Epithelial cell of esophagus (primary cell): ENCODE data around the gene XRCC4.

Source experiments
- DNase-seq: peaks from one replicate; pipeline ENCODE4 v3.0.0; 2010; ENCODE audit warnings: low read depth
- H3K4me3 ChIP-seq: 2 replicates; pipeline ENCODE4 v1.5.1; 2011; ENCODE audit warnings: mild to moderate bottlenecking, low read length, control low read depth
- TF ChIP-seq, protein P1 (sequence below): IDR thresholded peaks from 2 replicates; pipeline ENCODE4 v1.5.1; 2011; ENCODE audit warnings: low read depth, mild to moderate bottlenecking, low read length, control low read depth, inconsistent platforms; ENCODE audit not compliant: insufficient read depth; ENCODE audit errors: missing control alignments

The XRCC4 gene

GRCh38 chr5:83364312-83365299 is 287.3 kb downstream of the XRCC4 start:
- no peak overlapping the region for H3K4me3 ChIP-seq
- TF ChIP-seq, protein P1, sequence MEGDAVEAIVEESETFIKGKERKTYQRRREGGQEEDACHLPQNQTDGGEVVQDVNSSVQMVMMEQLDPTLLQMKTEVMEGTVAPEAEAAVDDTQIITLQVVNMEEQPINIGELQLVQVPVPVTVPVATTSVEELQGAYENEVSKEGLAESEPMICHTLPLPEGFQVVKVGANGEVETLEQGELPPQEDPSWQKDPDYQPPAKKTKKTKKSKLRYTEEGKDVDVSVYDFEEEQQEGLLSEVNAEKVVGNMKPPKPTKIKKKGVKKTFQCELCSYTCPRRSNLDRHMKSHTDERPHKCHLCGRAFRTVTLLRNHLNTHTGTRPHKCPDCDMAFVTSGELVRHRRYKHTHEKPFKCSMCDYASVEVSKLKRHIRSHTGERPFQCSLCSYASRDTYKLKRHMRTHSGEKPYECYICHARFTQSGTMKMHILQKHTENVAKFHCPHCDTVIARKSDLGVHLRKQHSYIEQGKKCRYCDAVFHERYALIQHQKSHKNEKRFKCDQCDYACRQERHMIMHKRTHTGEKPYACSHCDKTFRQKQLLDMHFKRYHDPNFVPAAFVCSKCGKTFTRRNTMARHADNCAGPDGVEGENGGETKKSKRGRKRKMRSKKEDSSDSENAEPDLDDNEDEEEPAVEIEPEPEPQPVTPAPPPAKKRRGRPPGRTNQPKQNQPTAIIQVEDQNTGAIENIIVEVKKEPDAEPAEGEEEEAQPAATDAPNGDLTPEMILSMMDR: no peak
- no peak for DNase-seq

DNA sequence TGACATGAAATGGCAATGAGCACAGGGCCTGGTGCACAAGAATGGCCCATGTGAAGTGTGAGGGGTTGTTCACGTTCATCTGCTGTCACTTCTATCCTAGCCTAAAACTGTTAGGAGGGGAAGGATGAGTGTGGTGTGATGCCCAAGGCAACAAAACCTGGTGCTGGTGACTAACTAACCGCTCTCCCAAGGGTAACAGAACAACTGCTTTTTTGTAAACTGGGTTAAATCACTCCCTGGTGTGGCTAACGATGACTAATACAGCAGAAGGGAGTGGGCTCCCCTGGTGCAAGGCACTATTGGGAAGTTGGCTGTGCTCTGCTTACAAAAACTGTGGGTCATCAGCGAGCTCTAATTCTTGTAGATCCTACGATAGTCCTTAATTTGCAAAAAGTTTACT is 291.0 kb downstream of the XRCC4 start:
- TF ChIP-seq, protein P1: no peak
- no peak overlapping the region for H3K4me3 ChIP-seq
- DNase-seq: peak; percentile 81

DNA sequence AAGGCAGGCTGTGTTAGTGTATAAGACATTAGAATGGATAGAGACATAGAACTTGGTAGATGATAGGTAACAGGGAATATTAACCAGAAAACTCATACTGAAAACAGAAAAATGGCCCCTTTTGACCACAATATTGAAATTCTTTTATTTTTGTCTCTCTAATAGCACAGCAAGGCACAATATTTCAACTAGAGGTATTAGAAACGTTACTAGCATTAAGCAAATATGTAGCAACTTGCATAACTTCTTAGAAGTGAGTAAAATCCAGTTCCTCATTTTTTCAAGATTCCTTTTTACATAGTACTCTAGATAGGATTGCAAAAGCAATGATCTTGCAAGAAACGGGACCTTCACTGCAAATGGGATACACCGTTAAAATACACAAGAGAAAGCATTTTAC is 291.5 kb downstream of the XRCC4 start:
- DNase-seq: no peak
- TF ChIP-seq, protein P1: no peak
- no peak overlapping the region for H3K4me3 ChIP-seq

DNA sequence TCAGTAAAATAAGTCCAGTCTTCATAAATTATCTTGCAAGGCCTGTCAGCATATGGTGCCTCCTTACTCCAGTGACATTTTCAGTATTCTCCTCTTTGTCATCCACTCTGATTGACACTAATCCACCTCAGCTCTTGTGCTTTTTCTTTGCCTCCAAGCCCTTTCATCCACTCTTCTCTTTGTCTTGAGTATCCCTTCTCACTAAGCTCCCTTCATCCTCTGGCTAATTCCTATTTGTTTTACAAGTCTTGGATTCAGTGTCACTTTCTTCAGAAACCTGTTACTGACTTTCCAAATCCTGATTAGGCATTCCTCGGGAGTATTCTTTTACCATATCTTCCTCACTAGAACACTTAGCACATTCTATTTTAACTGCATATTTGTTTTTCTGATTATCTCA is 293.6 kb downstream of the XRCC4 start:
- TF ChIP-seq, protein P1: no peak
- no peak overlapping the region for H3K4me3 ChIP-seq
- DNase-seq: no peak

- TF ChIP-seq, protein P1: no peak
Measured at GRCh38 chr5:83371726-83372125, 294.4 kb downstream of the XRCC4 start.

GRCh38 chr5:83374547-83374946 is 297.2 kb downstream of the XRCC4 start:
- DNase-seq: no peak
- TF ChIP-seq, protein P1: no peak
- H3K4me3 ChIP-seq: no peak overlapping the region

More at GRCh38 chr5:83371726-83372125, 294.4 kb downstream of the XRCC4 start:
- no peak for DNase-seq
- no peak overlapping the region for H3K4me3 ChIP-seq

DNA sequence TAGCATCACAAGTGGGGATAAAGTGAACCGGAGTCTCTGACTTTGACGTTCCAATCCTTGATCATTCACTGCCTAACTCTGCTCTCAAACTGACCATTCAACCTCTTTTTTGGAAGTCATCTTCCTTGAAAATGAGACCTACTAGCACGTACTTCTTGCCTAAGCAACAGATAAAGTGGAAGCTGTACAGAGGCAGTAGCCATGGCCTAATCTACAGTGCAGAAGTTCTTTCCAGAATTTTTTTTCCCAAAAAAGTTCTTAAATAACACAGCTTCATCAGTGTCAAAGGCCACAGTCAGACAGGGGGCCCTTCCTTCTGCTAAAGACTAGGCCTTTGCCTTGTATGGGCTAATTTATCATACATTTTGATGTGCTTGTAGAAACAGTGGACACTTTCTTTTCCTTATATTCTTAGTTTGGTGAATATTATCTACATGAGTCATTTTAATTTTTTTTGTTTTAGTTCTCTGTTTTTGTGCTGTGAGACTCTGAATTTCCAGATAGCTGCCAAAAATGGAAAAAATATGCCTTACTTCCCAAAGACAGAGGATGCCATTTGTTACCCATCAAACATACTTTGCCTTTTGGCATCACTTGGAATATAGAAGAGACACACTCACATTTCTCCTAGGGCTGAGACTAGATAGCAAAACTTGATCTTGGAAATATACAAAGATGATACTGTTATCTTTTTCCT is 297.9 kb downstream of the XRCC4 start:
- H3K4me3 ChIP-seq: no peak overlapping the region
- TF ChIP-seq, protein P1: no peak
- DNase-seq: no peak
